Lower lobe of right lung (tissue), 2 donors: ENCODE results near the gene XAGE2. TPM values are rescaled to one million over a fixed set of nuclear protein-coding genes. Genes with fewer than 3 reads are reported as not detected.
A peak's percentile ranks its signal among the peaks of the same experiment; 100 is the strongest.

ENCODE experiments used
- ATAC-seq, 2 donors: fragments of 200-7000 bp; cut with Tn5 transposase; one replicate each; pipeline ENCODE4 v1.9.1; 2020 to 2022; ENCODE audit warnings: mild to moderate bottlenecking in 2 of 2, moderate library complexity in 2 of 2
- DNase-seq: peaks from one replicate; pipeline ENCODE4 v3.0.0-alpha.2; 2020
- H3K27ac ChIP-seq: fragments of 200-600 bp; one replicate; pipeline ENCODE4 v1.8.0; 2022
- H3K27me3 ChIP-seq: fragments of 200-600 bp; one replicate; pipeline ENCODE4 v1.8.0; 2022; ENCODE audit warnings: low read depth
- H3K36me3 ChIP-seq: fragments of 200-600 bp; one replicate; pipeline ENCODE4 v1.8.0; 2022; ENCODE audit warnings: mild to moderate bottlenecking
- H3K4me1 ChIP-seq: fragments of 200-600 bp; one replicate; pipeline ENCODE4 v1.8.0; 2022
- H3K4me3 ChIP-seq: fragments of 200-600 bp; one replicate; pipeline ENCODE4 v1.8.0; 2022; ENCODE audit warnings: mild to moderate bottlenecking
- H3K9me3 ChIP-seq: fragments of 200-600 bp; one replicate; pipeline ENCODE4 v1.8.0; 2022
- intact Hi-C: fragments of 100-400 bp; cut with DNase I; formaldehyde crosslinking; loops from one replicate; pipeline ENCODE4 v1.11.0; 2022
- total RNA-seq: library from RNA; stranded (reverse); fragmentation: NEBNext Ultra II Directional; extraction: Animal tissue kit (Norgen Biotek cat#: 25700); gene quantifications from one replicate; pipeline ENCODE4 v1.2.1, GENCODE V29; 2021
- TF ChIP-seq, protein P1 (sequence below): fragments of 200-600 bp; IDR thresholded peaks from one replicate; pipeline ENCODE4 v1.8.0; 2022; ENCODE audit warnings: antibody characterized with exemption, mild to moderate bottlenecking
- donor health status: DM: no; HTN: yes; CAD: no; lungs with severe emphysema.

The XAGE2 gene
- total RNA-seq, 1 donor from 2014 or later: 6.7 TPM

DNA sequence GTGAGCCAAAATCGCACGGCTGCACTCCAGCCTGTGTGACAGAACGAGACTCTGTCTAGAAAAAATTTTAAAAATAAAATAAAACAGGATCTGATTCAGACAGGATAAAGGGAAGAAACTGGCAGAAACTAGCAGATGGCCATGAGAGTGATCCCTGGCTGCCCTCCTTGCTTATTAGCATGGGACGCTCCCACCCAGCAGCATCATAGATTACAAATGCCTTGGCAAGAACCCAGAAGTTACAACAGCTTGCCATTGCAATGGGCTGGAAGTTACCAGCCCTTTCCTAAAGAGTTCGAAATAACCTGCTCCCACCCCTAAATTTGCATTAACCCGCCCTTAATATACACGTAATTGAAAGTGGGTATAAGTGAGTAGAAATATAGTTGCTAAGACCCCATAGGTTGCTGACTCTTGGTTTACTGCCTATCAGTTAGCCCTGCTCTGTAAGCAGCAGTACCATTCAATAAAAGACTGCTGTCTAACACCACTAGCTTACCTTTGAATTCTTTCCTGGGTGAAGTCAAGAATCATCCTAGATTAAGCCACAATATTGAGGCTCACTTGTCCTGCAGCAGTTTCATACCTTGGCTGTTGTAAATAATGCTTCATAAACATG lies 9.1 kb upstream of the XAGE2 start:
- Histone ChIP-seq H3K27ac (no peak overlapping the region), H3K27me3 (no peaks in the 10 kb centered on the region), H3K4me3 (no peak overlapping the region), H3K9me3 (no peaks in the 10 kb centered on the region), H3K36me3 (no peaks in the 10 kb centered on the region), H3K4me1 (no peaks in the 10 kb centered on the region)
- TF ChIP-seq, protein P1, sequence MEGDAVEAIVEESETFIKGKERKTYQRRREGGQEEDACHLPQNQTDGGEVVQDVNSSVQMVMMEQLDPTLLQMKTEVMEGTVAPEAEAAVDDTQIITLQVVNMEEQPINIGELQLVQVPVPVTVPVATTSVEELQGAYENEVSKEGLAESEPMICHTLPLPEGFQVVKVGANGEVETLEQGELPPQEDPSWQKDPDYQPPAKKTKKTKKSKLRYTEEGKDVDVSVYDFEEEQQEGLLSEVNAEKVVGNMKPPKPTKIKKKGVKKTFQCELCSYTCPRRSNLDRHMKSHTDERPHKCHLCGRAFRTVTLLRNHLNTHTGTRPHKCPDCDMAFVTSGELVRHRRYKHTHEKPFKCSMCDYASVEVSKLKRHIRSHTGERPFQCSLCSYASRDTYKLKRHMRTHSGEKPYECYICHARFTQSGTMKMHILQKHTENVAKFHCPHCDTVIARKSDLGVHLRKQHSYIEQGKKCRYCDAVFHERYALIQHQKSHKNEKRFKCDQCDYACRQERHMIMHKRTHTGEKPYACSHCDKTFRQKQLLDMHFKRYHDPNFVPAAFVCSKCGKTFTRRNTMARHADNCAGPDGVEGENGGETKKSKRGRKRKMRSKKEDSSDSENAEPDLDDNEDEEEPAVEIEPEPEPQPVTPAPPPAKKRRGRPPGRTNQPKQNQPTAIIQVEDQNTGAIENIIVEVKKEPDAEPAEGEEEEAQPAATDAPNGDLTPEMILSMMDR: no peak
- ATAC-seq: no peak
- DNase-seq: no peak
- intact Hi-C loops: no loop called here

DNA sequence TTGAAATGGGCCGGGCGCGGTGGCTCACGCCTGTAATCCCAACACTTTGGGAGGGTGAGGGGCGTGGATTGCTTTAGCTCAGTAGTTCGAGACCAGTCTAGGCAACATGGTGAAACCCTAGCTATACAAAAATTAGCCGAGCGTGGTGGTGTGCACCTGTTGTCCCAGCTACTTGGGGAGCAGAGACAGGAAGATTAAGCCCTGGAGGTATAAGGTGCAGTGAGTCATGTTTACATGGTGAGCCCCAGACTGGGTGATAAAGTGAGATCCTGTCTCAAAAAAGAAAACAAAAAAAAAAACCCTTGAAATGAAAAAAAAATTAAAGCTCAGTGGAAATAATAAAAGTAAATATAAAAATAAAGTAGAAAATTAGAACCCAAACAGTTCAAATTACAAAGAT lies 6.9 kb upstream of the XAGE2 start:
- DNase-seq: no peak
- H3K36me3 ChIP-seq: no peaks in the 10 kb centered on the region
- H3K27me3 ChIP-seq: no peaks in the 10 kb centered on the region
- H3K4me1 ChIP-seq: no peaks in the 10 kb centered on the region
- H3K4me3 ChIP-seq: no peak overlapping the region
- no peak overlapping the region for H3K27ac ChIP-seq
- ATAC-seq: no peak
- TF ChIP-seq, protein P1: no peak
- intact Hi-C loops: no loop called here
- no peaks in the 10 kb centered on the region for H3K9me3 ChIP-seq

DNA sequence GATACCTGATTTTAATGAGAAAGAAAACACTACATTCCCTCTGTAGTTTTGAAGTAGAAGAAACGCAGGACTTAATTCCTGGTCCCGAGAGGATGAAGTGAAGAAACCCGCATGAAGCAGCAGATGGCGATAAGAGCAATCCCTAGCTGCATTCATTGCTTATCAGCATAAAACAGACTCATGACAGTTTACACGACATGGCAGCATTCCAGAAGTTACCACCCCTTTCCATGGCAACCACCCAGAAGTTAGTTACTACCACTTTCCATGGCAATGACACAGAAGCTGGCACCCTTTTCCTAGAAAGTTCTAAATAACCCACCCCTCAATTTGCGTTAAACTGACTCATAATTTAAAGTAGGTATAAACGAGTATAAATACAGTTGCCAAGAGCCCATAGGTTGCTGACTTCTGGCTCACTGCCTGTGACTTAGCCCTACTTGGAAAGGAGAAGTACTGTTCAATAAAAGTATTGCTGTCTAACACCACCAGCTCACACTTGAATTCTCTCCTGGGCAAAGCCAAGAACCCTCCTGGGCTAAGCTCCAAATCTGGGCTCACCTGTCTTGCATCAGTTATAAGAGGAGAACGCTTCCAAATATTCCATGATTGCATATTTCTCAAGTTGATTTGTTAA lies 5.5 kb upstream of the XAGE2 start:
- no peak overlapping the region for H3K27ac ChIP-seq
- ATAC-seq (peak in 1 of 2 donors; percentile 57), DNase-seq (no peak)
- intact Hi-C loops: no loop called here
- no peak overlapping the region for H3K4me3 ChIP-seq
- no peaks in the 10 kb centered on the region for H3K4me1 ChIP-seq
- H3K27me3 ChIP-seq: no peaks in the 10 kb centered on the region
- TF ChIP-seq, protein P1: no peak
- H3K9me3 ChIP-seq: no peaks in the 10 kb centered on the region
- no peaks in the 10 kb centered on the region for H3K36me3 ChIP-seq

DNA sequence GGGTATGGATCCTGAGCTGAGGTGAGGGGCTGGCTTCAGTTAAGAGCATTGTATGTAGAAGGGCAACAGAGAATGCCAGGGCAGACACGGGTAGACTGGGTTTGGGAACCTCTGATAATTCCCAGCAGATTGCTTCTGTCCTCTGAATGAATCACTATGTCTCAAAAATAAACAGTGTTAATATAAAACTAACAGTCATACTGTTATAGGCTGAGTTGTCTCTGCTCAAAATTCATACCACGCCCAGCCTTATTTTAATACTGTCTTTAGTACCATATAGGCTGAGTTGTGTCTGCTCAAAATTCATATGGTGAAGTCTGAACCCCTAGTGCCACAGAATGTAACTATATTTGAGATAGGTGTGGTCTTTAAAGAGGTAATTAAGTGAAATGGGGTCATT lies 10.0 kb downstream of the XAGE2 start:
- TF ChIP-seq, protein P1: no peak
- Histone ChIP-seq H3K36me3 (no peaks in the 10 kb centered on the region), H3K9me3 (no peaks in the 10 kb centered on the region), H3K4me3 (no peak overlapping the region), H3K4me1 (no peaks in the 10 kb centered on the region), H3K27me3 (no peaks in the 10 kb centered on the region), H3K27ac (no peak overlapping the region)
- DNase-seq: no peak
- intact Hi-C loops: no loop called here
- ATAC-seq: no peak

DNA sequence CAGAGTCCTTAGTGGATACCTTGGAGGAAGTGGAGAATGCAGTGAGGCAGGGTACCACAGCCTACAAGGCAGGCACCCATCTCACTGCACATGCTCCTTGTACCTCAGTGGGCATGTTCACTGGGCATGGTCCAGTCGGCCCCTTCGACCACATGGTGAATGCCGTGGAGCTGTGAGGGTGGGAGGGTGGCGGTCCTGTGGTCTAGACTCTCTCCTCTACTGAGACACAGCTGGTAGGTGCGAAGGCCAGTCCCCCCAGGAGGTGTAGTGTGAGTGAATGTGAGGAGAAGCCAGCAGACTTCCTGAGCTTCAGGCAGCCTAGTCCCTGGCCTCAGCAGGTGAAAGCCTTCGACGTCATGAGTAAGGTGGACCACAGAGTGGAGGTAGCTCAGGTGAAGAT lies 12.2 kb downstream of the XAGE2 start:
- Histone ChIP-seq H3K27ac (no peak overlapping the region), H3K4me3 (no peak overlapping the region), H3K4me1 (no peaks in the 10 kb centered on the region), H3K36me3 (no peaks in the 10 kb centered on the region), H3K27me3 (no peaks in the 10 kb centered on the region), H3K9me3 (no peaks in the 10 kb centered on the region)
- intact Hi-C loops: no loop called here
- TF ChIP-seq, protein P1: no peak
- no peak for DNase-seq
- ATAC-seq: no peak
